ENCODE data around the gene CRBN.

CRBN gene

DNA sequence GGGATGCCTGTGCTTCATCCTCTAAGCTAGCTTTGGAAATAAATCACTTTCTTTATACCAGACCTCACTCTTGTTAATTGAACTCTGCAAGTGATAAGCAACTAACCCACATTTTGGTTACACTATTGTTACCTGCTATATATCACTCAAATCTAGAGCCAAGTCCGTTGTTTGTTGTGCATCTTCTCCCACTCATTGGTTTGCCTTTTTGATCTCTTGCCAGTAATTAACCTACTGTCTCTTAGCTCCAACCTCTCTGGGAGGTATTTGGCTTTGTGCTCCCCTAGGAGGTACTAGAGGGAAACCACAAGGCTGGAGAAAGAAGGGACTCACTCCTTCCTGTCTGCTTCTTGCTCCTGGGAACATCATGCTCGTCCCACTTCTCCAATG, 12.8 kb upstream of the CRBN start:
- ATAC-seq (replicated peaks; ENCODE audit: extremely low read depth, poor library complexity, severe bottlenecking) = peak; percentile 37
- Mint-ChIP-seq H3K9me3 (no peaks in the 10 kb centered on the region), H3K4me3 (peak overlapping the region; percentile 56), H3K27ac (ENCODE audit: low read depth) (peak overlapping the region; percentile 81), H3K4me1 (peaks cover 23% of the 10 kb centered on the region), H3K27me3 (no peaks in the 10 kb centered on the region), H3K36me3 (ENCODE audit: insufficient read depth) (no peaks in the 10 kb centered on the region)
- no peak for DNase-seq (ENCODE audit: low spot score in 2 of 2)

DNA sequence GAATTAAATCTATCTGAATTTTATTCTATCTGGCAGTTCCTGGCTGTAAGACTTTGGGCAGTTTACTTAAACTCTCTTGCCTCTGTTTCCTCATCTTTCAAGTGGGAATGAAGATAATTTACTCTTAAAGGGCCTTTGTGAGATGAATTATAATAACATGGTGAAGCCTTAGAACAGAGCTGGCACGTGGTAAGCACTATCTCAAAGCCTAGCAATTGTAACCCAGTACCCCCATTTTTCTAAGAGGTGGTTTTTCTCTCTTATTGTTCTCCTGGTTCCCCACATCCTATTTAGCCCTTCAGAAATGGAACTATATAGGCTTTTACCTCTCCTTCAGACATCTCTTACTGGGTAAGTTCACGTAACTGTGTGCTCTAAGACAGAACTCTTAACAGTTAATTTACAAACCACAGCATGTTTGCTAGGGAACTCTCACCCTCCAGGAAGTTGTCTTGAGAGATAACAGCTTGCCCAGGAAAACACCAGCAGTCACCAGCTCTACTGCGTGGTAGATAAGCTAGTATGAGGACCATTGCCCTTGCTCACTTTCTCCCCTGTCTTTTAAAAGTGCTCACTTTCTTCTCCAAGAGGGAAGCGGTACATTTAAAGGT, 12.3 kb upstream of the CRBN start:
- ATAC-seq (replicated peaks; ENCODE audit: extremely low read depth, poor library complexity, severe bottlenecking) (peak; percentile 87), DNase-seq (ENCODE audit: low spot score in 2 of 2) (no peak)
- Mint-ChIP-seq H3K4me3 (peak overlapping the region; percentile 56), H3K36me3 (ENCODE audit: insufficient read depth) (no peaks in the 10 kb centered on the region), H3K4me1 (peaks cover 23% of the 10 kb centered on the region), H3K9me3 (no peaks in the 10 kb centered on the region), H3K27ac (ENCODE audit: low read depth) (peak overlapping the region; percentile 81), H3K27me3 (no peaks in the 10 kb centered on the region)

DNA sequence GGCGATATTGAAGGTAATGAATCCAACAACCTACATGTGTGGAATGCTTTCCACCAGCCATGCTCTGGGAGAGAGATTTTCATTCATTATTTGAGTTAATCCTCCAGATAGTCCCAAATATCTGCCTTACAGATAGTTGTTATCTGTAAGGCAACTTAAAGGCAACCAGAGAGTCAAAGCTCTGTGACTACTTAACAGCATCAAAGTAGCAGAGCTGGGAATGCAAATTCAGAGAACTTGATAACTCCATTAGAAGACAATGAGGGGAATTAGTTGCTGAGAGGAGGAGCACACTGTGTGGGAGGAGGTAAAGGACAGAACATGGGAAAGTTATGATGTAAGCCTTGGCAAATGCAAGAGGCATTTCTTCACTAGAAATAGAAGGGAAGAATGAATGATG, 10.5 kb upstream of the CRBN start:
- no peaks in the 10 kb centered on the region for H3K36me3 Mint-ChIP-seq (ENCODE audit: insufficient read depth)
- no peaks in the 10 kb centered on the region for H3K27me3 Mint-ChIP-seq
- no peak overlapping the region for H3K4me3 Mint-ChIP-seq
- peaks cover 17% of the 10 kb centered on the region for H3K4me1 Mint-ChIP-seq
- DNase-seq (ENCODE audit: low spot score in 2 of 2) = no peak
- H3K27ac Mint-ChIP-seq (ENCODE audit: low read depth) = no peak overlapping the region
- no peak for ATAC-seq (replicated peaks; ENCODE audit: extremely low read depth, poor library complexity, severe bottlenecking)
- H3K9me3 Mint-ChIP-seq = no peaks in the 10 kb centered on the region

DNA sequence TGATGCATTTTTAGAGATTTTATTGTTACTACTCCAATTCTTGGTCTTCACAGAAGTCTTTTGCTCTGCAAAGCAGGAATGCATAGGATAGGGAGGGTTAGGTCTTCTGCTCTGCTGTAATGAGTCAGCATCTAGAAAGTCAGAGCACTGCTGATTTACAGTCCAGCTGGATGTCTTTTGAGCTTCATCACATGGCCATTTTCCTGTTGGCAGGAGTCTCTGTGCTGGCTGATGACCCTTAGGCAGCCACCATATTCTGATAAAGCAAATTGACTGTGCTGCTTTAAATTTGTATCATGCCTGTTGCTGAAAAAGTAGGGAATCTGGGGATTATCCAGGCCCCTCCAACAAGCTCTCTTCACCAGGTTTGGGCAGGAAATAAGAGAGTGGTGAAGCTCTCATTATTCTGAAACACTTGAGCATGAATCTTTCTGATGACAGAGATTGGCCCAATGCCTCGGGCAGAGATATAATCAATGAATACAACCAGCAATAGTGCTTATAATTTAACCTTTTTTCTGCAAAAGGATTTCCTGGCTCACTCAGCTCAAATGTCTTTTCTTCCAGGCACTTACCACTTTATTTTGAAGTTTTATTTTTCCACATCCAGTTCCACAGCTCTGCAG, 9.7 kb upstream of the CRBN start:
- Mint-ChIP-seq H3K36me3 (ENCODE audit: insufficient read depth) (no peaks in the 10 kb centered on the region), H3K27me3 (no peaks in the 10 kb centered on the region), H3K27ac (ENCODE audit: low read depth) (no peak overlapping the region), H3K9me3 (no peaks in the 10 kb centered on the region), H3K4me3 (no peak overlapping the region), H3K4me1 (peaks cover 15% of the 10 kb centered on the region)
- ATAC-seq (replicated peaks; ENCODE audit: extremely low read depth, poor library complexity, severe bottlenecking) (no peak), DNase-seq (ENCODE audit: low spot score in 2 of 2) (no peak)

DNA sequence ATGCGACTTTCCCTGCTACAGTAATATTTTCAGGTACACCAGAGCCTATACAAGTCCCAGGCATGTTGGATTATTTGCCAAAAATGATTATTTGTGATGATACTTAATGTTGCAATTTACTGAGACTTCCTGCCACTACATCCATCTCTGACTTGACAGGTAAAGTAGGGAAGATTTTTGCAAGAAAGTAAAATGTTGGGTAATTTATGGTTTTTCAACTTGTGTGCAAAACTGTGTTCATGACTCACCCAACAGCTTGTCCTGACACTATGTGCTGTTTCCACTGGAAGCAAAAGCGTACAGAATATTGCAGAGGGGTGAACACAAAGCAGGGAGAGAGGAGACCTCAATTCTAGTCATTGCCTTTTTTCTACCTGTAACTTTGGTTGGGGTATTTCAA, 5.4 kb upstream of the CRBN start:
- Mint-ChIP-seq H3K9me3 (no peaks in the 10 kb centered on the region), H3K36me3 (ENCODE audit: insufficient read depth) (no peaks in the 10 kb centered on the region), H3K27me3 (peaks cover 10% of the 10 kb centered on the region), H3K27ac (ENCODE audit: low read depth) (no peak overlapping the region), H3K4me1 (no peaks in the 10 kb centered on the region), H3K4me3 (no peak overlapping the region)
- DNase-seq (ENCODE audit: low spot score in 2 of 2) (no peak), ATAC-seq (replicated peaks; ENCODE audit: extremely low read depth, poor library complexity, severe bottlenecking) (no peak)

DNA sequence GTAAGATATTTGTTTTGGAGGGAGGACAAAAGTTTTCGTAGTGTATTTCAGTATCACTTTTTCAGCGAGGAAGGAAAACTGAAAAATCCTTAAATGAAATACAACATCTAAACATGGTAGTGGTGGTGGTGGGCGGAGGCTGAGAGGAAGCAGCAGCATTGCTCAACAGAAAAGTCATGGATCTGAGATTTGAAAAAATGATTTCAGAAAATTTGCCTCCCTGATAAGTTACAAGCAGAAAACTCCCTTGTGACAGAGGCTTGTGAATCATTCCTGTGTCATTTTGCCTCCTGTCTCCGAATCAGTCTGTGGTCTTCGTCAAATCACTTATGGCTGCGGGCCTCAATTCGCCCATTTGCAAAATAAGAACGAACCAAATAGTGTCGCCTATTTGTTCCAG, 965 bp upstream of the CRBN start:
- no peak for DNase-seq (ENCODE audit: low spot score in 2 of 2)
- Mint-ChIP-seq H3K9me3 (no peaks in the 10 kb centered on the region), H3K27me3 (peaks cover 10% of the 10 kb centered on the region), H3K27ac (ENCODE audit: low read depth) (no peak overlapping the region), H3K4me3 (no peak overlapping the region), H3K4me1 (peaks cover 35% of the 10 kb centered on the region), H3K36me3 (ENCODE audit: insufficient read depth) (peaks cover 18% of the 10 kb centered on the region)
- ATAC-seq (replicated peaks; ENCODE audit: extremely low read depth, poor library complexity, severe bottlenecking) = no peak

DNA sequence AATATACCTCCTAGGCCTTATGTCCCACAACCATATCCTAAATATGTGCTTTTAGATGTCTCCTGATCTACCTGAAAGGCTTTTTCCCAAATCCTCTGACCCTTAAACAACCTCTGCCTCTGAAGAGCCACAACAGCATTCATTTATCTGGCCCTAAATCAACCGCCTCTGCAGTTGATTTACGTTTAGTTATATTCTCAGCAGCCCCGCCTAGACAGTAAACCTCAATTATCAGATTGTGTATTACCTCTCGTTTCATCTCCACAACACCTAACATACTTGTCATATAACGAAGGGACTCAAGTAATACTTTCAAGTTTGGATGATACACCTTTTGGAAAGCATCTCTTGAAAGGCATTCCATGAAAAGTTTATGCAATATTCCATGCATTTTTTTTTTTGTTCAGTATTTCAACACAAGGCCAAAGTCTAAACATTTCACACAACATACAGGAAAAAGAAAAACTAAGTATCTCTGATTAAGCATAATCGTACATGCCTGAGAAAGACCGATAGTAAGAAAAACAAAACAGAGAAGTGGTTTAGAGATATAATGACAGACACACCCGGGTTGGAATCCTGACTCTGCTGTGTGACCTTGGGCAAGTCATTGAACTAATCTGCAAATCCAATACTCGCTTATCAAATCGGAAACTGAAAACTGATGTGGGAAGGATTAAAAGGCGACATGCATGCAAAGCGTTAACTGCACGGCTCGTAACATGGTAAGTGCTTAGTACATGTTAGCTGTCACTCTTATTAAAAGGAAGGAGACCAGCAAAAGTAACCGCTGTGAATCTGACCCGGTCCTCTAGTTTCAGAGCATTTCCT, 778 bp downstream of the CRBN start:
- Mint-ChIP-seq H3K27ac (ENCODE audit: low read depth) (peak overlapping the region; percentile 90), H3K36me3 (ENCODE audit: insufficient read depth) (peaks cover 25% of the 10 kb centered on the region), H3K9me3 (no peaks in the 10 kb centered on the region), H3K4me1 (peaks cover 42% of the 10 kb centered on the region), H3K27me3 (peaks cover 10% of the 10 kb centered on the region), H3K4me3 (peak overlapping the region; percentile 90)
- no peak for DNase-seq (ENCODE audit: low spot score in 2 of 2)
- no peak for ATAC-seq (replicated peaks; ENCODE audit: extremely low read depth, poor library complexity, severe bottlenecking)

DNA sequence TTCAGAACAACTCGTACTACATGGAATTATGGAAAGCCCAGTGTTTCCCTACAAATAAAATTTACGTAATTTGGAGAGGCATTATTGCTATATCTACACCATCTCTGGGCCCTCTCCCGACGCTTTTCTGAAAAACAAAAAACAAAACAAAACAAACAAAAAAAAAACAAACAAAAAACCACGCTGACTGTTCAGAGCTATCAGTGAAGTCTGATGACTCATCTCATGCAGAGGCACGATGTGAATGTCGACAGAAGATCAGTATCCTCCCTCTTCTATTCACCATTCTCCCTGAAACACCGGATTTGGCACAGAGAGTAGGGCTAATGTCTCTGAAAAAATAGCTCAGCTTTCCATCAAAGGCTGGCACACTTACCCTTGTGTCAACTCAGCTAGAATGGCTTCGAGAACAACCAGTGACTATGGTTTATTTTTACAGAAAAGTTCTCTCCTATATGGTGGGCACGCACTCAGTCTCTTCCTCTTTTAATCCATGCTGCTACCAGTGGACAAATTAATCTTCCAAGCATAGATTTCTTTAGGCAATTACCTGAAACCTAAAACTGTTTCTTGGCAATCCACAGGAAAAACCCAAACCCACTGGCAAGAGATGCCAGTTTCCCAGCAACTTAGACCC, 1.5 kb downstream of the CRBN start:
- DNase-seq (ENCODE audit: low spot score in 2 of 2) (no peak), ATAC-seq (replicated peaks; ENCODE audit: extremely low read depth, poor library complexity, severe bottlenecking) (no peak)
- Mint-ChIP-seq H3K27me3 (peaks cover 9% of the 10 kb centered on the region), H3K27ac (ENCODE audit: low read depth) (peak overlapping the region; percentile 90), H3K4me1 (peaks cover 48% of the 10 kb centered on the region), H3K4me3 (peak overlapping the region; percentile 90), H3K9me3 (no peaks in the 10 kb centered on the region), H3K36me3 (ENCODE audit: insufficient read depth) (peaks cover 31% of the 10 kb centered on the region)

- Mint-ChIP-seq H3K9me3 (no peaks in the 10 kb centered on the region), H3K27me3 (no peaks in the 10 kb centered on the region), H3K4me3 (peak overlapping the region; percentile 67), H3K36me3 (ENCODE audit: insufficient read depth) (peaks cover 49% of the 10 kb centered on the region), H3K27ac (ENCODE audit: low read depth) (peak overlapping the region; percentile 81), H3K4me1 (peaks cover 48% of the 10 kb centered on the region)
- ATAC-seq (replicated peaks; ENCODE audit: extremely low read depth, poor library complexity, severe bottlenecking) (peak; percentile 49), DNase-seq (ENCODE audit: low spot score in 2 of 2) (no peak)
These were observed 6.9 kb downstream of the CRBN start for GRCh38 chr3:3172627-3173026.

- ATAC-seq (replicated peaks; ENCODE audit: extremely low read depth, poor library complexity, severe bottlenecking) (no peak), DNase-seq (ENCODE audit: low spot score in 2 of 2) (no peak)
- H3K27ac Mint-ChIP-seq (ENCODE audit: low read depth) = peak overlapping the region; percentile 81
- H3K4me1 Mint-ChIP-seq = peaks cover 45% of the 10 kb centered on the region
- no peaks in the 10 kb centered on the region for H3K27me3 Mint-ChIP-seq
- no peaks in the 10 kb centered on the region for H3K9me3 Mint-ChIP-seq
- peak overlapping the region; percentile 18 for H3K4me3 Mint-ChIP-seq
- H3K36me3 Mint-ChIP-seq (ENCODE audit: insufficient read depth) = peaks cover 57% of the 10 kb centered on the region
These were observed 8.5 kb downstream of the CRBN start for GRCh38 chr3:3170998-3171397.

- DNase-seq (ENCODE audit: low spot score in 2 of 2) (no peak), ATAC-seq (replicated peaks; ENCODE audit: extremely low read depth, poor library complexity, severe bottlenecking) (no peak)
- H3K27me3 Mint-ChIP-seq = no peaks in the 10 kb centered on the region
- H3K4me1 Mint-ChIP-seq = peaks cover 32% of the 10 kb centered on the region
- peak overlapping the region; percentile 84 for H3K27ac Mint-ChIP-seq (ENCODE audit: low read depth)
- peaks cover 62% of the 10 kb centered on the region for H3K36me3 Mint-ChIP-seq (ENCODE audit: insufficient read depth)
- H3K4me3 Mint-ChIP-seq = no peak overlapping the region
- no peaks in the 10 kb centered on the region for H3K9me3 Mint-ChIP-seq
These were observed 13.8 kb downstream of the CRBN start for GRCh38 chr3:3165650-3166049.

DNA sequence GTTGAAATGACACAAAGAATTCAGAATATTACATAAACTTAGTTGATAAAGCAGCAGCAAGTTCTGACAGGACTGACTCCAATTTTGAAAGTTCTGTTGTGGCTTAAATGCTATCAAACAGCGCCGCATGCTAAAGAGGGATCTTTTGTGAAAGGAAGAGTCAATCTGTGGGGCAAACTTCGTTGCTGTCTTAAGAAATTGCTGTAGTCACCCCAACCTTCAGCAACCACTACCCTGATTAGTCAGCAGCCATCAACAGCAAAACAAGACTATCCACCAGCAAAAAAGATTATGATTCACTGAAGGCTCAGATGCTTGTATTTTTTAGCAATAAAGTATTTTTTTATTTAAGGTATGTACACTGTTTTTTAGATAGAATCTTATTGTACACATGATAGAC, 14.2 kb downstream of the CRBN start:
- Mint-ChIP-seq H3K27me3 (no peaks in the 10 kb centered on the region), H3K27ac (ENCODE audit: low read depth) (peak overlapping the region; percentile 84), H3K9me3 (no peaks in the 10 kb centered on the region), H3K4me1 (peaks cover 35% of the 10 kb centered on the region), H3K4me3 (no peak overlapping the region), H3K36me3 (ENCODE audit: insufficient read depth) (peaks cover 58% of the 10 kb centered on the region)
- DNase-seq (ENCODE audit: low spot score in 2 of 2) (no peak), ATAC-seq (replicated peaks; ENCODE audit: extremely low read depth, poor library complexity, severe bottlenecking) (no peak)

All from central memory CD8-positive, alpha-beta T cell (primary cell).